HCT116 (cell line): ENCODE results near the gene CTSE. TPM values are rescaled to one million over a fixed set of nuclear protein-coding genes. Genes with fewer than 3 reads are reported as not detected.

ENCODE experiments used
- ATAC-seq: fragments of 200-7000 bp; cut with Tn5 transposase; 2 replicates; pipeline ENCODE4 v1.9.1; 2020; ENCODE audit warnings: mild to moderate bottlenecking, moderate library complexity
- BruUV-seq: library from RNA; stranded (reverse); fragments of 400-500 nt; replicated peaks from 2 replicates; lab custom pipeline; 2021; lab: Mats Ljungman, UMichigan
- CTCF ChIA-PET: fragments of 300-600 bp; sonication (Branson Sonifier 250); formaldehyde crosslinking; loops from one replicate; lab custom pipeline; 2021; ENCODE audit warnings: antibody characterized with exemption; lab: Charles Lee
- POLR2A ChIA-PET: fragments of 300-600, 350-600 bp; sonication (Branson Sonifier 250); formaldehyde crosslinking; loops from one replicate; lab custom pipeline; 2021; ENCODE audit warnings: antibody characterized with exemption; lab: Charles Lee
- RAD21 ChIA-PET, 2 experiments: fragments of 300-600 bp; sonication (Branson Sonifier 250); formaldehyde crosslinking; loops; one replicate each; lab custom pipeline; 2023; ENCODE audit warnings: low total read pairs in 2 of 2; ENCODE audit not compliant: uncharacterized antibody in 2 of 2, unreplicated experiment in 2 of 2, low non-redundant PET in 1 of 2; lab: Charles Lee
- DNase-seq: peaks from one replicate; pipeline ENCODE4 v3.0.0-alpha.2; 2010; ENCODE audit warnings: low read depth, low spot score
- H2AFZ ChIP-seq: fragments of 200-600 bp; shearing (Covaris generic), sonication (generic); 2 replicates; pipeline ENCODE4 v1.6.1; 2017; ENCODE audit warnings: low read depth, mixed run types, mixed read lengths, antibody characterized with exemption, low read length; ENCODE audit not compliant: poor library complexity, severe bottlenecking
- H3K27ac ChIP-seq: 2 replicates; pipeline ENCODE4 v1.5.1; 2012; ENCODE audit warnings: low read depth, low read length
- H3K27me3 ChIP-seq: fragments of 200-600 bp; sonication (generic); 2 replicates; pipeline ENCODE4 v1.6.1; 2016; ENCODE audit warnings: mixed run types, low read length, mixed read lengths; ENCODE audit not compliant: insufficient read depth
- H3K36me3 ChIP-seq, 2 experiments: fragments of 200-500 bp in 1 of 2; fragments of 200-600 bp in 1 of 2; sonication (Bioruptor generic) in 1 of 2; sonication (generic) in 1 of 2; 2 replicates each; pipeline versions ENCODE4 v1.5.1 to v1.6.1; 2014 to 2016; ENCODE audit warnings: low read length in 2 of 2, inconsistent platforms in 1 of 2, mixed read lengths in 1 of 2, mixed run types in 1 of 2; ENCODE audit not compliant: insufficient read depth in 2 of 2, control insufficient read depth in 1 of 2
- H3K4me1 ChIP-seq, 2 experiments: fragments of 200-600 bp in 1 of 2; sonication (generic) in 1 of 2; 2 replicates each; pipeline versions ENCODE4 v1.5.1 to v1.6.1; 2012 to 2017; ENCODE audit warnings: low read length in 2 of 2, inconsistent platforms in 1 of 2, mild to moderate bottlenecking in 1 of 2, mixed read lengths in 1 of 2, mixed run types in 1 of 2, moderate library complexity in 1 of 2; ENCODE audit not compliant: insufficient read depth in 2 of 2, control insufficient read depth in 1 of 2
- H3K4me2 ChIP-seq: fragments of 200-600 bp; sonication (generic); 2 replicates; pipeline ENCODE4 v1.6.1; 2017; ENCODE audit warnings: mixed run types, low read length, mixed read lengths
- H3K4me3 ChIP-seq, 2 experiments: fragments of 200-600 bp in 1 of 2; sonication (generic) in 1 of 2; replicated peaks in 1 of 2; 2 replicates each; pipeline ENCODE4 v1.5.1; 2011 to 2016; ENCODE audit warnings: low read length in 2 of 2, control low read depth in 1 of 2, low read depth in 1 of 2, mild to moderate bottlenecking in 1 of 2, mixed read lengths in 1 of 2, mixed run types in 1 of 2
- H3K79me2 ChIP-seq: fragments of 200-600 bp; sonication (generic); 2 replicates; pipeline ENCODE4 v1.6.1; 2017; ENCODE audit warnings: mild to moderate bottlenecking, mixed run types, low read length, moderate library complexity, mixed read lengths; ENCODE audit not compliant: insufficient read depth
- H3K9ac ChIP-seq: fragments of 200-600 bp; sonication (generic); 2 replicates; pipeline ENCODE4 v1.6.1; 2016; ENCODE audit warnings: low read length, mixed read lengths
- H3K9me2 ChIP-seq: fragments of 200-600 bp; sonication (generic), shearing (Covaris generic); 2 replicates; pipeline ENCODE4 v1.6.1; 2017; ENCODE audit warnings: mixed run types, mild to moderate bottlenecking, moderate library complexity; ENCODE audit not compliant: insufficient read depth
- H3K9me3 ChIP-seq, 2 experiments: fragments of 200-500 bp in 1 of 2; fragments of 200-600 bp in 1 of 2; sonication (Bioruptor generic) in 1 of 2; sonication (generic) in 1 of 2; 2 replicates each; pipeline ENCODE4 v1.6.1; 2014 to 2017; ENCODE audit warnings: low read length in 2 of 2, mixed read lengths in 2 of 2, inconsistent platforms in 1 of 2, low read depth in 1 of 2, mild to moderate bottlenecking in 1 of 2, mixed run types in 1 of 2, moderate library complexity in 1 of 2; ENCODE audit not compliant: control insufficient read depth in 1 of 2, insufficient read depth in 1 of 2
- H4K20me1 ChIP-seq: fragments of 200-600 bp; sonication (generic), shearing (Covaris generic); 2 replicates; pipeline ENCODE4 v1.6.1; 2017; ENCODE audit warnings: mixed run types, mild to moderate bottlenecking, moderate library complexity; ENCODE audit not compliant: insufficient read depth
- CBX3 ChIP-seq: IDR thresholded peaks from 2 replicates; pipeline ENCODE4 v1.6.1; 2012; ENCODE audit warnings: low read depth
- CEBPB ChIP-seq: IDR thresholded peaks from 2 replicates; pipeline ENCODE4 v1.6.1; 2012; ENCODE audit warnings: low read depth
- CTCF ChIP-seq, 3 experiments: fragments of 200-600 bp in 1 of 3; sonication (generic) in 1 of 3; IDR thresholded peaks in 2 of 3; conservative IDR thresholded peaks in 1 of 3; 2 replicates each; pipeline ENCODE4 v1.5.1; 2012 to 2017; ENCODE audit warnings: low read depth in 2 of 3, low read length in 2 of 3, antibody characterized with exemption in 1 of 3, borderline replicate concordance in 1 of 3, control low read depth in 1 of 3, mild to moderate bottlenecking in 1 of 3, mixed read lengths in 1 of 3, mixed run types in 1 of 3, moderate library complexity in 1 of 3; ENCODE audit not compliant: insufficient read depth in 1 of 3
- EGR1 ChIP-seq: IDR thresholded peaks from 2 replicates; pipeline ENCODE4 v1.6.1; 2012; ENCODE audit warnings: low read depth
- ELF1 ChIP-seq: IDR thresholded peaks from 2 replicates; pipeline ENCODE4 v1.6.1; 2012; ENCODE audit warnings: low read depth, borderline replicate concordance
- FOSL1 ChIP-seq: IDR thresholded peaks from 2 replicates; pipeline ENCODE4 v1.6.1; 2012; ENCODE audit warnings: low read depth
- JUND ChIP-seq: IDR thresholded peaks from 2 replicates; pipeline ENCODE4 v1.6.1; 2012
- MAX ChIP-seq: IDR thresholded peaks from 2 replicates; pipeline ENCODE4 v1.6.1; 2012
- POLR2AphosphoS5 ChIP-seq: IDR thresholded peaks from 2 replicates; pipeline ENCODE4 v1.6.1; 2011; ENCODE audit warnings: mild to moderate bottlenecking, low read depth, low read length, moderate library complexity
- RAD21 ChIP-seq: IDR thresholded peaks from 2 replicates; pipeline ENCODE4 v1.6.1; 2012; ENCODE audit warnings: low read depth, mild to moderate bottlenecking
- SIN3A ChIP-seq: IDR thresholded peaks from 2 replicates; pipeline ENCODE4 v1.6.1; 2012; ENCODE audit warnings: low read depth
- SP1 ChIP-seq: IDR thresholded peaks from 2 replicates; pipeline ENCODE4 v1.6.1; 2012; ENCODE audit warnings: low read depth
- SRF ChIP-seq: IDR thresholded peaks from 2 replicates; pipeline ENCODE4 v1.6.1; 2012; ENCODE audit warnings: low read depth
- ZBTB33 ChIP-seq: IDR thresholded peaks from 2 replicates; pipeline ENCODE4 v1.6.1; 2011; ENCODE audit warnings: mild to moderate bottlenecking, low read length, moderate library complexity; ENCODE audit not compliant: insufficient replicate concordance; ENCODE audit errors: extremely low read depth
- ZFX ChIP-seq: fragments of 450-650 bp; IDR thresholded peaks from 2 replicates; pipeline ENCODE4 v1.6.1; 2017
- ZNF274 ChIP-seq: fragments of 200-500 bp; sonication (Bioruptor generic); IDR thresholded peaks from 2 replicates; pipeline ENCODE4 v1.6.1; 2014; ENCODE audit warnings: mild to moderate bottlenecking, low read depth, low read length, inconsistent platforms
- intact Hi-C: fragments of 100-400 bp; cut with micrococcal nuclease; formaldehyde crosslinking; loops from 2 replicates; pipeline ENCODE4 v1.10.0; 2022
- total RNA-seq: library from RNA; stranded (reverse); gene quantifications from one replicate; pipeline ENCODE4 v1.2.1, GENCODE V29; 2021; ENCODE audit not compliant: unreplicated experiment
- TF ChIP-seq, protein P1 (sequence below): IDR thresholded peaks from 2 replicates; pipeline ENCODE4 v1.6.1; 2012
- TF ChIP-seq, protein P2 (sequence below): IDR thresholded peaks from 2 replicates; pipeline ENCODE4 v1.6.1; 2012; ENCODE audit warnings: low read depth

Gene CTSE
- total RNA-seq, 1 experiment from 2014 or later: 0.12 TPM

DNA sequence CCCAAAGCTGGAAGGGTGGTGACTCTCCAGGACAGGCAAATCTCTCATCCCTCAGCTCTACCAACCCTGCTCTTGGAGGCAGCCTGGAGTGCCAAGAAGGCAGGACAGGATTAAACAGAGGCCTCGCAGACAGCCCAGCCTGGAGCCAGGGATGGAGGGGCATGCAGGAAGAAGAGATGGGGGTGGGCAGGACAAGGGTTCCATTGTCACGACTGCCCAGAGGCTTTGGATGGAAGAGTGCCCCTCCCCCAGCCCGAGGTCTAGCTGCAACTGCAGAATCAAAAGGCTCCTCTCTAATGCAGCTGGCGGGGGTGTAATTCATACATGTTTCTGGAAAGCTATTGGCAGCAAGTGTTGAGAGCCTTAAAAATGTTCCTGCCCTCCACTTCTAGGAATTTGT is 29.3 kb downstream of the CTSE start (continued):
- TF ChIP-seq EGR1 (no peak), SRF (no peak)
- TF ChIP-seq, protein P1, sequence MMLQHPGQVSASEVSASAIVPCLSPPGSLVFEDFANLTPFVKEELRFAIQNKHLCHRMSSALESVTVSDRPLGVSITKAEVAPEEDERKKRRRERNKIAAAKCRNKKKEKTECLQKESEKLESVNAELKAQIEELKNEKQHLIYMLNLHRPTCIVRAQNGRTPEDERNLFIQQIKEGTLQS: no peak

- no TSS peak for BruUV-seq
- POLR2A ChIA-PET: no interaction called here
- no peak for DNase-seq
These were observed 30.6 kb downstream of the CTSE start for GRCh38 chr1:205993068-205993467.

More at GRCh38 chr1:205993068-205993467, 30.6 kb downstream of the CTSE start:
- no peak overlapping the region for H3K4me2 ChIP-seq
- no peaks in the 10 kb centered on the region for H3K79me2 ChIP-seq
- H3K36me3 ChIP-seq: no peaks in the 10 kb centered on the region
- intact Hi-C loops: no loop called here
- ATAC-seq: no peak
- RAD21 ChIA-PET: no interaction called here
- CTCF ChIA-PET: interaction anchor here (0.6 to 2.4 kb wide), 2 partner anchors 9 to 16 kb away, joined by 3 to 7 read pairs; no protein-coding TSS in a partner anchor
- H3K9ac ChIP-seq: no peak overlapping the region
- H3K9me2 ChIP-seq: no peaks in the 10 kb centered on the region; the same call in 1 of the 2 replicates
- no peak overlapping the region for H3K4me3 ChIP-seq
- H3K9me3 ChIP-seq: no peaks in the 10 kb centered on the region
- no peaks in the 10 kb centered on the region for H4K20me1 ChIP-seq
- no peaks in the 10 kb centered on the region for H3K27me3 ChIP-seq
- H3K27ac ChIP-seq: no peak overlapping the region
- peaks cover 0 to 8% of the 10 kb centered on the region in 2 experiments; a peak in 2 of 4 replicates for H3K4me1 ChIP-seq
- H2AFZ ChIP-seq: no peak overlapping the region
- TF ChIP-seq ZBTB33 (no peak), POLR2AphosphoS5 (no peak), SIN3A (no peak), ELF1 (no peak), CBX3 (no peak), EGR1 (no peak), JUND (no peak), MAX (no peak), ZNF274 (no peak), SRF (no peak), ZFX (no peak), SP1 (no peak), CTCF (IDR thresholded peaks at IDR 0.05 in 2 of 3, conservative IDR thresholded peaks at IDR 0.05 in 1 of 3; ENCODE audit: borderline replicate concordance in 1 of 3, insufficient read depth in 1 of 3, low read depth in 2 of 3, low read length in 2 of 3) (no peak), FOSL1 (no peak), CEBPB (no peak), RAD21 (no peak)
- TF ChIP-seq, protein P2, sequence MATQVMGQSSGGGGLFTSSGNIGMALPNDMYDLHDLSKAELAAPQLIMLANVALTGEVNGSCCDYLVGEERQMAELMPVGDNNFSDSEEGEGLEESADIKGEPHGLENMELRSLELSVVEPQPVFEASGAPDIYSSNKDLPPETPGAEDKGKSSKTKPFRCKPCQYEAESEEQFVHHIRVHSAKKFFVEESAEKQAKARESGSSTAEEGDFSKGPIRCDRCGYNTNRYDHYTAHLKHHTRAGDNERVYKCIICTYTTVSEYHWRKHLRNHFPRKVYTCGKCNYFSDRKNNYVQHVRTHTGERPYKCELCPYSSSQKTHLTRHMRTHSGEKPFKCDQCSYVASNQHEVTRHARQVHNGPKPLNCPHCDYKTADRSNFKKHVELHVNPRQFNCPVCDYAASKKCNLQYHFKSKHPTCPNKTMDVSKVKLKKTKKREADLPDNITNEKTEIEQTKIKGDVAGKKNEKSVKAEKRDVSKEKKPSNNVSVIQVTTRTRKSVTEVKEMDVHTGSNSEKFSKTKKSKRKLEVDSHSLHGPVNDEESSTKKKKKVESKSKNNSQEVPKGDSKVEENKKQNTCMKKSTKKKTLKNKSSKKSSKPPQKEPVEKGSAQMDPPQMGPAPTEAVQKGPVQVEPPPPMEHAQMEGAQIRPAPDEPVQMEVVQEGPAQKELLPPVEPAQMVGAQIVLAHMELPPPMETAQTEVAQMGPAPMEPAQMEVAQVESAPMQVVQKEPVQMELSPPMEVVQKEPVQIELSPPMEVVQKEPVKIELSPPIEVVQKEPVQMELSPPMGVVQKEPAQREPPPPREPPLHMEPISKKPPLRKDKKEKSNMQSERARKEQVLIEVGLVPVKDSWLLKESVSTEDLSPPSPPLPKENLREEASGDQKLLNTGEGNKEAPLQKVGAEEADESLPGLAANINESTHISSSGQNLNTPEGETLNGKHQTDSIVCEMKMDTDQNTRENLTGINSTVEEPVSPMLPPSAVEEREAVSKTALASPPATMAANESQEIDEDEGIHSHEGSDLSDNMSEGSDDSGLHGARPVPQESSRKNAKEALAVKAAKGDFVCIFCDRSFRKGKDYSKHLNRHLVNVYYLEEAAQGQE: no peak
- TF ChIP-seq, protein P1: no peak
